ENCODE data around the gene LAMTOR1.

DNA sequence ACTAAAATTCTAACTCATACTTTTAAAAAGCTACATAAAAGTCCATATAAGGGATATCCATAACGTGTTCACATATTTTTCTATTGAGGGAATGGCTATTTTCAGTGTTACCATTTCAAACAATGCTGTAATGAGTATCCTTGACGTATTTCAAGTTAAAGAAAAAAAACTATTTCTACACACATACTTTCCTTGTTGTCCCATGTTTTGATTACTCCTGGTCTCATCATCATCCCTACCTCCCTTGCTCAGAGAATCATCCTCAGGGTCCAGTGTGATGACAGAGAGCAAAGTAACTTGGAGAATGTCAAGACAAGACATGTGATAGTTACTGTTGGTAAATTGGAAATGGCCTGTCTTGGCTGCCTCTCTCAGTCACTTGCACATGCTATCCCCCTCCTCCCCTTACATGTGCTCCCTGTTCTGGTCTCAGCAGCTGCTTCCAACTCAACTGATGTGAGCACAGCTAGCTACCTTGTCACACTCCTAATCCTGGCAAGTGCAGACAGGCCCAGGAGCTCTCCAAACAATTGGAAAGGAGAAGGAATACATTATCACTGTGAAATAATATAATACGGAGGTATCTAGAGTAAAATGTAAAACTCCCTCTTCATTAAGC is 44.6 kb downstream of the LAMTOR1 start:
- TF ChIP-seq CTCF (conservative IDR thresholded peaks at IDR 0.05) (no peak), ZFX (IDR thresholded peaks at IDR 0.05) (no peak)
